HEK293T (cell line): ENCODE results near the gene MMP11.
A peak's percentile ranks its signal among the peaks of the same experiment; 100 is the strongest.
"Not testable (repeated sequence)": the region's sequence is repeated elsewhere in the genome, so short reads cannot be mapped to it uniquely, and the experiment has no call there.

Experiments
- CTCF ChIA-PET: fragments of 350-600 bp; formaldehyde crosslinking; extraction: SDS; loops from one replicate; lab custom pipeline; 2021; ENCODE audit warnings: antibody characterized with exemption, inconsistent platforms; lab: Yijun Ruan, JAX
- POLR2A ChIA-PET: fragments of 350-600 bp; formaldehyde crosslinking; extraction: SDS; loops from one replicate; lab custom pipeline; 2020; ENCODE audit warnings: antibody characterized with exemption, inconsistent platforms; lab: Yijun Ruan, JAX
- DNase-seq: peaks from one replicate; pipeline ENCODE4 v3.0.0; 2012; ENCODE audit warnings: mixed read lengths; ENCODE audit errors: extremely low spot score
- ARNT ChIP-seq: fragments of 450-650 bp; IDR thresholded peaks from 2 replicates; pipeline ENCODE4 v1.6.1; 2017; ENCODE audit warnings: mild to moderate bottlenecking
- BHLHE40 ChIP-seq: fragments of 450-650 bp; IDR thresholded peaks from 2 replicates; pipeline ENCODE4 v1.6.1; 2016; ENCODE audit warnings: mild to moderate bottlenecking, moderate library complexity, borderline replicate concordance
- CTBP1 ChIP-seq: fragments of 450-650 bp; IDR thresholded peaks from 2 replicates; pipeline ENCODE4 v1.6.1; 2016; ENCODE audit warnings: borderline replicate concordance
- ELF4 ChIP-seq: fragments of 450-650 bp; IDR thresholded peaks from 2 replicates; pipeline ENCODE4 v1.6.1; 2017; ENCODE audit warnings: antibody characterized with exemption
- FOXA1 ChIP-seq: fragments of 450-650 bp; IDR thresholded peaks from 2 replicates; pipeline ENCODE4 v1.6.1; 2016; ENCODE audit warnings: mild to moderate bottlenecking
- FOXK2 ChIP-seq: fragments of 450-650 bp; IDR thresholded peaks from 2 replicates; pipeline ENCODE4 v1.6.1; 2016; ENCODE audit warnings: mild to moderate bottlenecking
- FOXM1 ChIP-seq: fragments of 450-650 bp; IDR thresholded peaks from 2 replicates; pipeline ENCODE4 v1.6.1; 2017; ENCODE audit warnings: mild to moderate bottlenecking, borderline replicate concordance
- HDGF ChIP-seq: fragments of 450-650 bp; IDR thresholded peaks from 2 replicates; pipeline ENCODE4 v1.6.1; 2017; ENCODE audit warnings: antibody characterized with exemption, borderline replicate concordance
- L3MBTL2 ChIP-seq: fragments of 450-650 bp; conservative IDR thresholded peaks from 2 replicates; pipeline ENCODE4 v1.6.1; 2016; ENCODE audit warnings: mild to moderate bottlenecking
- LEF1 ChIP-seq: fragments of 450-650 bp; IDR thresholded peaks from 2 replicates; pipeline ENCODE4 v1.6.1; 2017; ENCODE audit warnings: mild to moderate bottlenecking, borderline replicate concordance
- NFRKB ChIP-seq: fragments of 450-650 bp; IDR thresholded peaks from 2 replicates; pipeline ENCODE4 v1.6.1; 2016; ENCODE audit warnings: mild to moderate bottlenecking, moderate library complexity
- PKNOX1 ChIP-seq: fragments of 450-650 bp; IDR thresholded peaks from 2 replicates; pipeline ENCODE4 v1.6.1; 2016
- SP1 ChIP-seq: fragments of 450-650 bp; IDR thresholded peaks from 2 replicates; pipeline ENCODE4 v1.6.1; 2017
- SUZ12 ChIP-seq: fragments of 450-650 bp; IDR thresholded peaks from 2 replicates; pipeline ENCODE4 v1.6.1; 2016; ENCODE audit warnings: mild to moderate bottlenecking
- TARDBP ChIP-seq: fragments of 450-650 bp; IDR thresholded peaks from 2 replicates; pipeline ENCODE4 v1.6.1; 2016
- ZNF384 ChIP-seq: fragments of 450-650 bp; IDR thresholded peaks from 2 replicates; pipeline ENCODE4 v1.6.1; 2016

Gene MMP11

GRCh38 chr22:23772649-23773473 lies at the start of gene MMP11:
MMP11 (plus strand) TSS chr22:23772849; CDS start chr22:23772871, 22 bp downstream.
- CTCF ChIA-PET = no interaction called here
- POLR2A ChIA-PET = interaction anchor here (0.8 to 1.0 kb wide), 2 partner anchors 13 to 85 kb away, joined by 3 to 4 read pairs; partner anchors contain the start of gene SLC2A11
- TF ChIP-seq FOXA1 (no peak), HDGF (0 out of 2 replicates have a peak, but pooled peaks have one; percentile 32)
- peak; percentile 70 for DNase-seq

GRCh38 chr22:23728108-23728507 lies 44.5 kb upstream of the MMP11 start:
- DNase-seq, CTCF ChIA-PET: not testable (repeated sequence)
- POLR2A ChIA-PET = interaction anchor here (1.0 to 1.3 kb wide), 2 partner anchors 15 to 40 kb away, joined by 3 to 4 read pairs; partner anchors contain the start of gene CHCHD10

GRCh38 chr22:23737696-23738095 lies 35.0 kb upstream of the MMP11 start:
- DNase-seq = no peak
- POLR2A ChIA-PET = interaction anchor here (1.2 to 2.4 kb wide), 3 partner anchors 10 to 18 kb away, joined by 3 to 7 read pairs (median 3); partner anchors contain the start of gene ZNF70
- CTCF ChIA-PET = no interaction called here
- TF ChIP-seq ARNT (no peak), BHLHE40 (no peak), L3MBTL2 (no peak), CTBP1 (no peak), ELF4 (no peak), NFRKB (no peak), PKNOX1 (no peak), FOXA1 (no peak), LEF1 (no peak), TARDBP (no peak), HDGF (no peak), FOXM1 (no peak), FOXK2 (no peak), SUZ12 (no peak), SP1 (no peak), ZNF384 (no peak)

GRCh38 chr22:23742505-23743264 lies 30.0 kb upstream of the MMP11 start:
- ChIA-PET POLR2A (interaction anchor here (2.3 kb wide), 1 partner anchor 8 kb away, joined by 6 read pairs; the partner anchor contains the start of gene ZNF70), CTCF (no interaction called here)
- no peak for DNase-seq
- no peak for TF ChIP-seq CTBP1
- no peak for TF ChIP-seq PKNOX1

GRCh38 chr22:23743303-23743705 lies 29.3 kb upstream of the MMP11 start:
- ChIA-PET POLR2A (interaction anchor here (1.0 to 2.8 kb wide), 2 partner anchors 15 to 114 kb away, joined by 3 to 13 read pairs; partner anchors contain the start of gene SLC2A11), CTCF (no interaction called here)
- TF ChIP-seq FOXK2 = no peak
- no peak for TF ChIP-seq SUZ12
- no peak for TF ChIP-seq LEF1
- TF ChIP-seq ARNT = no peak
- TF ChIP-seq FOXM1 = no peak
- no peak for TF ChIP-seq BHLHE40
- no peak for TF ChIP-seq HDGF
- no peak for TF ChIP-seq CTBP1
- TF ChIP-seq TARDBP = no peak
- no peak for TF ChIP-seq ELF4
- no peak for TF ChIP-seq ZNF384
- no peak for TF ChIP-seq NFRKB
- TF ChIP-seq FOXA1 = no peak
- TF ChIP-seq PKNOX1 = no peak
- TF ChIP-seq SP1 = no peak
- no peak for TF ChIP-seq L3MBTL2

GRCh38 chr22:23744001-23744400 lies 28.6 kb upstream of the MMP11 start:
- no peak for DNase-seq
- POLR2A ChIA-PET = interaction anchor here (1.0 to 2.8 kb wide), 2 partner anchors 16 to 114 kb away, joined by 3 to 13 read pairs; partner anchors contain the start of gene SLC2A11
- TF ChIP-seq FOXA1 = no peak
- TF ChIP-seq SP1 = no peak
- no peak for TF ChIP-seq ELF4
- TF ChIP-seq NFRKB = no peak
- no peak for TF ChIP-seq CTBP1
- TF ChIP-seq BHLHE40 = no peak
- TF ChIP-seq ARNT = no peak
- TF ChIP-seq LEF1 = no peak
- TF ChIP-seq FOXK2 = no peak
- TF ChIP-seq L3MBTL2 = no peak
- TF ChIP-seq TARDBP = no peak
- no peak for TF ChIP-seq HDGF
- no peak for TF ChIP-seq ZNF384
- no peak for TF ChIP-seq SUZ12
- no peak for TF ChIP-seq FOXM1
- TF ChIP-seq PKNOX1 = no peak
- CTCF ChIA-PET = no interaction called here

More at GRCh38 chr22:23743303-23743705, 29.3 kb upstream of the MMP11 start:
- DNase-seq = no peak
